GM21360 (cell line): ENCODE data around the gene EID2.

Experiments
- ATAC-seq: cut with Tn5 transposase; IDR thresholded peaks from one replicate; pipeline ENCODE4 v1.9.1; 2021; ENCODE audit warnings: mild to moderate bottlenecking, moderate library complexity; ENCODE audit not compliant: unreplicated experiment

Gene EID2

DNA sequence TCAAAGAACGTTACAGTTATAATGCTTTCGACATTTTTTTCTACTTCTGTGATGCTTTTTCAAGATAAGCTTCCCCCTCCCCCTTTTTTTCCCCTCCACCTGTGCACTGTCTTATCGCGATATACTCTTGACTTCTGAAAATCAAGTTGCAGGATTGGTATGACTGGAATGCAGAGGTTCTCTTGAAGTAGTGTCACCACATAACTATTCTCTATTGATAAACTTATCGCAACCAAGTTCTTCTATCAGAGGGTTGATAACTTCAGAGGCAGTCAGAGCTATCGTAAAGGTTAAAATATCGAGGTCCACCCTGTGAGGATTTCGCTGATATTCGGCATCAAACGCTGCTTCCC lies 820 bp downstream of the EID2 start:
- ATAC-seq = no peak

- ATAC-seq = no peak
These were observed 6.2 kb downstream of the EID2 start for GRCh38 chr19:39533791-39534190.

GRCh38 chr19:39533003-39533512 lies 6.9 kb downstream of the EID2 start:
- ATAC-seq = no peak

- ATAC-seq = peak; percentile 81
These were observed 7.5 kb downstream of the EID2 start, which contains the start of gene EID2B for GRCh38 chr19:39532233-39533002. Gene EID2B, minus strand, starts transcription at chr19:39532852. Its CDS starts 50 bp downstream, at chr19:39532802.

DNA sequence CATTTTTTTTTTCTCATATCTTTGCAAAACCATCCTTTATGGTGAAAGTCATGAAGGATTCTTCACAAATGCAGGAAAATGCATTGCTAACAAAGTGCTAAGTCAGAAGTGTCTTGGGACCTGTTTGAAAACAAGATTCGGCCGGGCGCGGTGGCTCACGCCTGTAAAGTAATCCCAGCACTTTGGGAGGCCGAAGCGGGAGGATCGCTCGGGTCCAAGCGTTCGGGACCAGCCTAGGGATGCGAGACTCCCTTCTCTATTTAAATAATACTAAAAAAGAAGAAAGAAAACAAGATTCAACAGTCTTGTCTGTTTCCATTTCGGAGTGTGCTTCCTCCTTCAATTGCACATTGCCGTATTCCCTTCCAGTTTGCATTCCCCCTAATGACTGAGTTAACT lies 8.1 kb downstream of the EID2 start:
- ATAC-seq = no peak

GRCh38 chr19:39525205-39525604 lies 14.8 kb downstream of the EID2 start:
- ATAC-seq = no peak

- ATAC-seq = no peak
These were observed 15.5 kb downstream of the EID2 start for GRCh38 chr19:39524495-39524894.

DNA sequence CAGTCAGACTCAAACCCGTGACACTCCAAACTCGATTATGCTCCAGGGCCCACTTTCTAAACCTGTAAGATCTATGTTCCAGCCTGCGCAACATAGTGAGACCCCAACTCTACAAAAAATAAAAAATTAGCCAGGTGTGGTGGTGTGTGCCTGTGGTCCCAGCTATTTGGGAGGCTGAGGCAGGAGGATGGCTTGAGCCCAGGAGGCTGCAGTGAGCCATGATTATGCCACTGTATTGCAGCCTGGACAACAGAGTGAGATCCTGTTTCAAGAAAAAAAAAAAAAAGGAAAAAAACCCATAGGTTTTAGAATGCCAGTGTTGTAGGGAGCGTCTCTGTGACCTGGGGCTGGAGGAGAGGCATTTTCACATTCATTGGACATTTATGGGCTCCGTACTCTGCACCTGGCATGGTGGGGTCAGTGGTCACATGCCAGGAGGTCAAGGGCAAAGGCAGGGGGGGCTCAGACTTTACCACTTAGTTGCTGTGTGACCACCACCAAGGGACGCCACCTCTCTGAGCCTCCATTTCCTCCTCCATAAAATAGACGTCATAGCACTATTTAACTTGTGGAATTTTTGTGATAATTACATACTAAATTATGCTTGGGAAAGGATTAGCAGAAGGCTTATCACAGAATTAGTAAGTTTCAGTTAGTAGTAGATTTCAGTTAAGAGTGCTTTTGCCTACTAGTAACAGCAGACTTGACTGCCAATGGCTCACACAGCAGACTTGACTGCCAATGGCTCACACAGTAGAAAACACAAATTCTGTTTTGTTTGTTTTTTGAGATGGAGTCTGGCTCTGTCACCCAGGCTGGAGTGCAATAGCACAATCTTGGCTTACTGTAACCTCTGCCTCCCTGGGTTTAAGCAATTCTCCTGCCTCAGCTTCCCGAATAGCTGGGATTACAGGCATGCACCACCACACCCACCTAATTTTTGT lies 19.1 kb downstream of the EID2 start:
- no peak for ATAC-seq

- no peak for ATAC-seq
These were observed 21.0 kb downstream of the EID2 start for GRCh38 chr19:39518975-39519374.

GRCh38 chr19:39518458-39518857 lies 21.5 kb downstream of the EID2 start:
- ATAC-seq = no peak

DNA sequence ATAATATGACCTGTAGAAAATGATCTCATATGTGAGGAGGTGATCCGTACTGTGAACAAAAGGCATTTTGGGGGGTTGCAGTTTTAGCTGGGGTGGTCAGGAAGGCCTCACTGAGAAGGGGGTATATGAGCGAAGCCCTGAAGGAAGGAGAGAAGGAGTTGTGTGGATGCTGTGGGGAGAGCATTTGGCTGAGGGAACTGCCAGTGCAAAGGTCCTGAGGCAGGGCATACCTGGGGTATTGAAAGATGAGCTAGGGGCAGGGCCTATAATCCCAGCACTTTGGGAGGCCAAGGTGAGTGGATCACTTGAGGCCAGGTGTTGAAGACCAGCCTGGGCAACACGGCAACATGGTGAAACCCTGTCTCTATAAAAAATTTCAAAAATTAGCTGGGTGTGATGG lies 22.5 kb downstream of the EID2 start:
- no peak for ATAC-seq

- ATAC-seq = no peak
These were observed 23.7 kb downstream of the EID2 start for GRCh38 chr19:39516270-39516669.

GRCh38 chr19:39515551-39516191 lies 24.3 kb downstream of the EID2 start:
- no peak for ATAC-seq

GRCh38 chr19:39514840-39515550 lies 25.0 kb downstream of the EID2 start, which contains the start of gene SELENOV:
Gene SELENOV, plus strand, starts transcription at chr19:39515139. Its CDS starts 74 bp downstream, at chr19:39515213.
- no peak for ATAC-seq

- ATAC-seq = no peak
These were observed 27.0 kb downstream of the EID2 start for GRCh38 chr19:39512988-39513387.

DNA sequence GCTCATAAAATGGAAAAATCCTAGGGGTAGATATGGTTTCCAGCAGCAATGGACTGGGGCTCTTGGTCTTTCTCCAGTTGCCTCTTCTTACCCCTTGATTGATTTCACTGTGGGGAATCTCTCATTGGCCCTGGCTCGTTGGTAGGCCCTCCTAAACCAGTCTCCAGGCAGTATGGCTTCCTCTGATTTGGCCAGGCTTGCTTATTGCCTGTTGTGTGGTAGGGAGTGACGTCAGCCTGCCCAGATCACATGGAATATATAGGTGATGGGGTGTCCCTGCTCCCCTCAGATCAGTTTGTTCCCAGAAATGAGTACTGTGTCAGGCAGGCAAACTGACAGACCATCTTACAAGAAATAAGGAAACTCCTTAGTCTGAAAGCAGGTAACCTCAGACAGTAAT lies 30.7 kb downstream of the EID2 start:
- no peak for ATAC-seq

GRCh38 chr19:39508629-39509028 lies 31.3 kb downstream of the EID2 start:
- ATAC-seq = no peak

DNA sequence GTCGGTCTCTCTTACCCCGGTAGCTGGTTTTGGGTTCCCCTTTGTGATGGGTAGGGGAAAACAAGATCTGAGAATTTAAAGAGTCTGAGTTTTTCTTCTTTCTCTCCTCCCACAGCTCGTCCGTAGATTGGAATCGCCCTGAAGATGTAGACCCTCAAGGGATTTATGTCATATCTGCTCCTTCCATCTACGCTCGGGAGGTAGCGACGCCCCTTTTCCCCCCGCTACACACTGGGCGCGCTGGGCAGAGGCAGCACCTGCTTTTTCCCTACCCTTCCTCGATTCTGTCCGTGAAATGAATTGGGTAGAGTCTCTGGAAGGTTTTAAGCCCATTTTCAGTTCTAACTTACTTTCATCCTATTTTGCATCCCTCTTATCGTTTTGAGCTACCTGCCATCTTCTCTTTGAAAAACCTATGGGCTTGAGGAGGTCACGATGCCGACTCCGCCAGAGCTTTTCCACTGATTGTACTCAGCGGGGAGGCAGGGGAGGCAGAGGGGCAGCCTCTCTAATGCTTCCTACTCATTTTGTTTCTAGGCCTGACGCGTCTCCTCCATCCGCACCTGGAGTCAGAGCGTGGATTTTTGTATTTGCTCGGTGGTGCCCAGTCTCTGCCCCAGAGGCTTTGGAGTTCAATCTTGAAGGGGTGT lies 32.1 kb downstream of the EID2 start:
- no peak for ATAC-seq

- ATAC-seq = no peak
These were observed 32.8 kb downstream of the EID2 start for GRCh38 chr19:39506944-39507714.
